Measurements from ENCODE around the gene TMEM30B.

DNA sequence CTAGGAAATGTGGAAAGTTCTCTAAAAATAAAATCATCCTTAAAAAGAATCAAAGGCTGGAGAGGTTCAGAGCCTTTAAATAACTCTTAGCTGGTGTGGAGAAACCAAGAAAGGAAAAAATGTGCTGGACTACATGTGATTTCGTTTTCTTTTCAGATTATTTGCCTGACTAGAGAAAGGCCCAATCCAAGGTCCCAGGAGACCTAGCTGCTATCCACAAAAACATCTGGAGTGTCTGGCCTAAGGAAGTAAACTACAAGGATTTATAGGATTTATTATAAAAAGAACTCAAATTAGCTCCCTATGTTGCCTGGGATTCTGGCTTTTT, 774 bp upstream of the TMEM30B start:
- TF ChIP-seq, protein P1, sequence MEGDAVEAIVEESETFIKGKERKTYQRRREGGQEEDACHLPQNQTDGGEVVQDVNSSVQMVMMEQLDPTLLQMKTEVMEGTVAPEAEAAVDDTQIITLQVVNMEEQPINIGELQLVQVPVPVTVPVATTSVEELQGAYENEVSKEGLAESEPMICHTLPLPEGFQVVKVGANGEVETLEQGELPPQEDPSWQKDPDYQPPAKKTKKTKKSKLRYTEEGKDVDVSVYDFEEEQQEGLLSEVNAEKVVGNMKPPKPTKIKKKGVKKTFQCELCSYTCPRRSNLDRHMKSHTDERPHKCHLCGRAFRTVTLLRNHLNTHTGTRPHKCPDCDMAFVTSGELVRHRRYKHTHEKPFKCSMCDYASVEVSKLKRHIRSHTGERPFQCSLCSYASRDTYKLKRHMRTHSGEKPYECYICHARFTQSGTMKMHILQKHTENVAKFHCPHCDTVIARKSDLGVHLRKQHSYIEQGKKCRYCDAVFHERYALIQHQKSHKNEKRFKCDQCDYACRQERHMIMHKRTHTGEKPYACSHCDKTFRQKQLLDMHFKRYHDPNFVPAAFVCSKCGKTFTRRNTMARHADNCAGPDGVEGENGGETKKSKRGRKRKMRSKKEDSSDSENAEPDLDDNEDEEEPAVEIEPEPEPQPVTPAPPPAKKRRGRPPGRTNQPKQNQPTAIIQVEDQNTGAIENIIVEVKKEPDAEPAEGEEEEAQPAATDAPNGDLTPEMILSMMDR (IDR thresholded peaks at IDR 0.05) = no peak
- TF ChIP-seq POLR2A (IDR thresholded peaks at IDR 0.05) = no peak
- TF ChIP-seq EP300 (IDR thresholded peaks at IDR 0.05) = no peak
